Measurements from ENCODE around the gene FLOT1.
A peak's percentile ranks its signal among the peaks of the same experiment; 100 is the strongest.
"Not testable (repeated sequence)": the region's sequence is repeated elsewhere in the genome, so short reads cannot be mapped to it uniquely, and the experiment has no call there.

FLOT1 gene

GRCh38 chr6:30767158-30767943 lies 24.9 kb upstream of the FLOT1 start:
- no peak for DNase-seq

DNA sequence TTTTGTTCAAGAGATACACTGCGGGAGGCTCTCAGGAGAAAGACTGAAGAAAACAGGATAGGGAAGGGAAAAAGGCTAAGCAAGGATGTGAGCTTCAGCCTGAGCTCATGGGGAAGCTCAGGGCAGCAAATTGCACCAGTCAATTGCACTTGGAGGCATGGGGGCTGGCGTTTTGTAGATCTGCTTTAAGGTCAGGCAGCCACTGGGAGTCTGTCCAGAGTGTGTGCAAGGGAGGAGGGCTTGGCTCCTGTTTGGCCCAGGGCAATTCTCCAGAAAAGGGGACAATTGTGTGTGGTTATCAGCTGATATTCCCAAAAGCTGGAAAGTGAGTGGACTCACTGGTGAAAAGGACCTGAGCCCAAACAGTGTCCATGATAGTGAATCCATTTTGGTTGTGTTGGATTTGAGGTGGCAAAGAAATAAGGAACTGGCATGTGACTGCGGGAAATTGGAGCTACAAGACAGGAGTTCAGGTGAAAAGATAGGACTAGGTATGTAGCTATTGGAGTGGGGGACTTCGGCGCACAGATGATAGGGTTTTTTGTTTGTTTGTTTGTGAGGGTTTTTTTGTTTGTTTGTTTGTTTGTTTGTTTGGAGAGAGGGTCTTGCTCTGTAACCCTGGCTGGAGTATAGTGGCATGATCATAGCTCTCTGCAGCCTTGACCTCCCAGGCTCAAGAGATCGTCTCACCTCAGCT lies 24.1 kb upstream of the FLOT1 start:
- no peak for DNase-seq

DNA sequence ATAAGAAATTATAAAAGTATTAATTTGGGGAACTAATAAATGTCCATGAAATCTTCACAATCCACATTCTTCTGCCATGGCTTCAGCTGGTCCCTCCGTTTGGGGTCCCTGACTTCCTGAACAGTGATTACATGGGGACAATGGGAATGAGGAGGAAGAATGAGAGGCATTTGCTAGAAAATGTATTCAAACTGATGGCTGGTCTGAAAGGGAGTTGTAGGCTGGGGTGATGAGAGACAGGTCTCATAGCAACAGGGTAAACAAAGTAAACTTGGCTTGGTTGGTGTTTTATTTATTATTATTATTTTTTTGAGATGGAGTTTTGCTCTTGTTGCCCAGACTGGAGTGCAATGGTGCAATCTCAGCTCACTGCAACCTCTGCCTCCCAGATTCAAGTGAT lies 23.0 kb upstream of the FLOT1 start:
- DNase-seq: not testable (repeated sequence)

- not testable (repeated sequence) for DNase-seq
Measured at GRCh38 chr6:30764490-30765043, 22.1 kb upstream of the FLOT1 start.

GRCh38 chr6:30763618-30764489 lies 21.4 kb upstream of the FLOT1 start:
- DNase-seq: peak; percentile 55

DNA sequence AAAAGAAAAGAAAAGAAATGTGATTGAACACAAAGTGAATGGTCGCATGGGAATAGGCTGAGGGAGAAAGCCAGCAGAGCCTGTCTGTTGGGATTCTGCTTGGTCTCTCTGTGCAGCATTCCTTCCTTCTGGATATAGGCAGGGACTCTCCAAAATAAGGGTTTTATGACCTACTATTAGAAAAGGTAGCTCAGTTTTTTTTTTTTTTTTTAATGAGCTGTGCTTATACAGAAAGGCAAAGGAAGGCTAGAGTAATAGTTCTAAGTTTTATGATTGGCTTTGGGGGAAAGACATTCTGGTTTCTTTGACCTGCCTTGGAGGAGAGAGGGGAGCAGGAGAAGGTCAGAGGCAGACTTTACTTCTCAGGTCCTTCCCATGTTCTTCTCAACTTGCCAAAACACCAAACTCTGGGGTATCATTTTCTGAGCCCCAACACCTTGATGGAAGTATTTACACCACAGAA lies 20.7 kb upstream of the FLOT1 start:
- DNase-seq: no peak

- no peak for DNase-seq
Measured at GRCh38 chr6:30761791-30762429, 19.4 kb upstream of the FLOT1 start.

GRCh38 chr6:30760549-30760948 lies 18.1 kb upstream of the FLOT1 start:
- no peak for DNase-seq

DNA sequence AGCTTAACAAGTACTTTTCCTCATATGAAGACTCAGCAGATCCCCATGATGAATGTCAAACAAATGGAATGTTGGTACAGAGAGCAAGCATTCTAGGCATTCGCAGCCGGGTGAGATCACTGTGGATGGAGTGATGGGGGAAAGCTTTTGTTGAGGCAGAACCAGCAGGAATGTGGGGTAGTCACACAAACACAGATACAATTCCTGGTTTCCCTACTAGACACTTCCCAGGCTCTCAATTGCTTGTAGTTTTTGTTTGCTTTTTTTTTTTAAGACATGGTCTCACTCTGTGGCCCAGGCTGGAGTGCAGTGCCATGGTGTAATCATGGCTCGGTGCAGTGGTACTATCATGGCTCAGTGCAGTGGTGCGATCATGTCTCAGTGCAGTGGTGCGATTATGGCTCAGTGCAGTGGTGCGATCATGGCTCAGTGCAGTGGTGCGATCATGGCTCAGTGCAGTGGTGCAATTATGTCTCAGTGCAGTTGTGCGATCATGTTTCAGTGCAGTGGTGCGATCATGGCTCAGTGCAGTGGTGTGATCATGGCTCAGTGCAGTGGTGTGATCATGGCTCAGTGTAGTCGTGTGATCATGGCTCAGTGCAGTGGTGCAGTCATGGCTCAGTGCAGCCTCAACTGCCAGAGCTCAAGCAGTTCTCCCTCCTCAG lies 17.2 kb upstream of the FLOT1 start:
- DNase-seq: no peak

- no peak for DNase-seq
Measured at GRCh38 chr6:30757261-30757904, 14.9 kb upstream of the FLOT1 start.

GRCh38 chr6:30756405-30757003 lies 14.0 kb upstream of the FLOT1 start:
- not testable (repeated sequence) for DNase-seq

GRCh38 chr6:30754631-30755030 lies 12.1 kb upstream of the FLOT1 start:
- DNase-seq: no peak

- no peak for DNase-seq
Measured at GRCh38 chr6:30752157-30752927, 9.9 kb upstream of the FLOT1 start.

GRCh38 chr6:30750379-30750668 lies 7.8 kb upstream of the FLOT1 start:
- DNase-seq: no peak

DNA sequence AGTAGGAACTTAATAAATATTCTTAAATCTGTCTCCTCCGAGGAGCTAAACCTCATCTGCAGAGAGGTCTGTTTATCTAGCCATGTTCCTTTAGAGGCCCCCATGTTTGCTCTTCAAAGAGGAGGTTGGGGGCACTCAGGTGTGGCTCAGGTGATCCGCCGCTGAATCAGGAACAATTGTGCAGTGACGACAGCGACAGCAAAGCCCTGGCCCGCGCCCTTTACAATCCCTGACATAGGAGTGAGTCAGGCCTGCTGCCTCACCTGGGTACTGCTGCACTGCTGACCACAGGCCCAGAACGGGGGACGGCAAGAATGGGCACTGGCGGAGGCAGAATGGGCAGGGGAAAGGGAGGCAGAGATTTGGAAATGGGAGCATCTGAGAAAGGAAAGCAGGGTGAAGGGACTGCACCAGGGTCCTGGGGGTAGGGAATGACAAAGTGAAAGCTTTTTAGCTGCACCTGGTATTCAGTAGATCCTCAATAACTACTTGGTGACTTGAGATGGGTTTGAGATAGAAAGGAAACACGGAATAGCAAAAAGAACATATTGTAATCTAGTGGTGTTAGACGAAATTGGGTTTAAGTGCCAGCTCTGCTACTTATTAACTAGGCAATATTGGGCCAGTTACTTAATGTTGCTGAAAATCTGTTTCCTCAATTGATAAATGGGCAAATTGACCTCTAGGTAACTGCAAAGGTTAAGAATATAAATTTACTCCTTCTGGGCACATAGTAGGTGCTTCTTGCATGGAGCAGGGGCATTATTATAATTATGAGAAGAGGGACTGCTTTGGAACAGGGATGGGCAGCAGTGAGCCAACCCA lies 7.3 kb upstream of the FLOT1 start:
- DNase-seq: no peak

DNA sequence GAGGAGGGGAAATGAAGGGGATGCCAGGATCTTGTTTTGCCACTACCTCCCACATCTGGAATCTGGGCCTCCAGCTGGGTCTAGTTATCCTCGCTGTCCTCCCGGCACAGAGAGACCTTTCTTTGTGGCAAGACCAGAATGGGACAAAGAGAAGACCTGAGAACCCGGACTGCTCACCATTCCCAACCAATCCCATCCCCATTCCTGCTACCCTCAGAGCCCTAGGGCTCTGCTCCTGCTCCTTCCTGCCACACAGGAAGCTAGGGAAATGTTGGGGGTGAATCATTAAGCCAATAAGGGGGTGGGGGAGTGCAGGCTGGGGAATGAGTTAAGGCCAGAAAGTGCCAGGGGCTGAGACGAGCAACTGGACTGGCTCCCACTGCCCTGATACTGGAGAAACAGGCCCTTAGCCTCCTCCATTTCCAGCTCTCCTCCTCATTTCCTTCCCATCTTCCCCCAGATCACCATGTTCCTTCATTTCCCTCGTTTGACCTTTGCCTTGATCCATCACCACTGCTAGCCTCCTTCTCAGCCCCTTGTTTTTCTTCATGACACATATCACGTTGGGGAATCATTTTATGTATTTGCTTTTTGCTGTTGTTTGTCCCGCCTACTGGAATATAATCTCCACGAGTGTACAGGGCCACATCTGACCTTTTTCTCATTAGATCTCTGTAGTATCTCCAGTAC lies 6.5 kb upstream of the FLOT1 start:
- no peak for DNase-seq

DNA sequence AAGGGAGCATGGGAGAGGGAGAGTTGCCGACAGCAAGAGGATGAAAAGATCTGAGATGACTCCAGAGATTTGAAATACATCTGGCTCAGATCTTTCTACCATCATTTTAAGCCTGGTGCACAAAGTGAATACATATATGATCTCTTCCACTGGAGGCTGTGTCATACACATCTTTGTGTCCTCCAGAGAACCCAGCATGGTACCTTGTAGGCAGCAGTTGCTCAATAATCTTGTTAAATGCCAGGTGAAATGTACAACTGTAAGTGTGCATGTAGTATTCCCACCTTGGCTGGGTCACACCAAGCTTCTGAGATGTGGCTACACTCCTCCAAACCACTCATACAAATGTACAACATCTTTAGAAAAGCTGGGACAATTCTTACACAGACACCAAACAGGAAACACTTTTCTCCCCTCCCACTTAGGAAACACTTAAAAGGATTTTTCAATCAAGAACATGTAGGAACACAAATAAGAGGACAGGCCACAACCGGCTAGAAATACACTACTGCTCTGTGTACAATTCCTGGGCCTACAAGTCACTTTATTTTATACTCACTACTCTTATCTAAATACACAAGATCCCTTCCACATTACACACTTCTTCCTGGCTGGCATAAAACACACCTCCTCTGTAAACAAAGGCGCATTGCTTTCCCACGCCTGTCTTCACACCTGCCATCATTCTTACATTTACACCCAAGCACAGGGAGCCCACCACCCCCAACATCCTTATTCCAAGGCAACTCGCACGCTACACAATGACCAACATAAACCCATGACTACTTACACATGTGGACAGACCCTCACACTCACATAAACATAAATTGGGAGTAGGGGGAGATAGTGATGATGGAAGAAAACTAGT lies 5.6 kb upstream of the FLOT1 start:
- DNase-seq: no peak

GRCh38 chr6:30747300-30747687 lies 4.8 kb upstream of the FLOT1 start:
- no peak for DNase-seq

Data from NCI-H774 (cell line).